NCI-H774 (cell line): ENCODE results near the gene HOXD8.
A peak's percentile ranks its signal among the peaks of the same experiment; 100 is the strongest.

Experiments
- DNase-seq: peaks from one replicate; lab custom pipeline; 2025; lab: John Stamatoyannopoulos, UW

The HOXD8 gene

DNA sequence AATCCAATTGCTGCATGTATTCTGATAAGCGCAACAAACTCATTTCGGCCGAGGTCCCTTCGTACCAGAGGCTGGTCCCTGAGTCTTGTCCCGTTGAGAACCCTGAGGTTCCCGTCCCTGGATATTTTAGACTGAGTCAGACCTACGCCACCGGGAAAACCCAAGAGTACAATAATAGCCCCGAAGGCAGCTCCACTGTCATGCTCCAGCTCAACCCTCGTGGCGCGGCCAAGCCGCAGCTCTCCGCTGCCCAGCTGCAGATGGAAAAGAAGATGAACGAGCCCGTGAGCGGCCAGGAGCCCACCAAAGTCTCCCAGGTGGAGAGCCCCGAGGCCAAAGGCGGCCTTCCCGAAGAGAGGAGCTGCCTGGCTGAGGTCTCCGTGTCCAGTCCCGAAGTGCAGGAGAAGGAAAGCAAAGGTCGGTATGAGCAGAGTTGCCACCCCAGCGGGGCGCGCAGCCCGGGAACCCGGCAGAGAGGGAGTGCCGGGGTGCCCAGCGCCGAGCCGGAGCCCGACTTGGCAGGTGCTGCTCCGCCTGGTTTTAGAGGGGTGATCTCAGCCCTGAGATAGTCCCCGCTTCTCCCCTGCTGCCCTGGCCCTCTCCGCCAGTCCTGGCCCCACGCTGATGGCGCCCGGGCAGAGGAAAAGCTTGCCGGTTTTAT lies 12.2 kb upstream of the HOXD8 start:
- DNase-seq = no peak

DNA sequence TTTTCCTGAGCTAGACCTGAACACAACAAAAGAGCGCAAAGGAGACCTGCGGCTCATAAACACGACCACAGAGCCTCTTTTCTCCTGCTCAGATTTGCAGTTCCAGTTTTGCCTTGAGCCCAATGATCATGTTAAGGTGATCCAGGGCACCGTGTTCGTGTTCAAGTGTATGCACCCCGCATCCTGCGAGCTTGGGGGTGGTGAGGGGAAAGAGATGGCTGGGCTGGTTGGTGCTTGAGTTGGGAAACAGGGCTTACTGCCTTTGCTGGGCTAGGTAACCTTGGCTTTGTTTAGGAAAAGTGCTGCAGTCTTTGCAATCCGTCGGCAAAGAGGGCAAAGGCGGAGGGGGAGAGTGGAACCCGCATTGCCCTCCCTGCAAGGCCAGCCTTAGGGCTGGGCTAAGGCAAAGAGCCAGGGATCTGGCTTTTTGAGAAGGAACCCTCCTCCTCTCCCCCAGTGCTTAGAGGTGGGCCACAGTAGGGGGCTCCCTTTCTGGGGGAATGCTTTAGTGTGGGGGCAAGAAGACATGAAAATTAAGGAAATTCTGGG lies 11.6 kb upstream of the HOXD8 start:
- DNase-seq = no peak

- DNase-seq = peak; percentile 17
These were observed 10.7 kb upstream of the HOXD8 start for GRCh38 chr2:176118601-176119339.

GRCh38 chr2:176120364-176121189 lies 8.9 kb upstream of the HOXD8 start:
- DNase-seq = no peak

GRCh38 chr2:176121190-176122051 lies 8.1 kb upstream of the HOXD8 start:
- no peak for DNase-seq

- no peak for DNase-seq
These were observed 7.3 kb upstream of the HOXD8 start for GRCh38 chr2:176122052-176122682.

GRCh38 chr2:176122683-176123410 lies 6.7 kb upstream of the HOXD8 start, which contains the start of gene HOXD9:
Gene HOXD9, plus strand, starts transcription at chr2:176122719. Its CDS starts 50 bp downstream, at chr2:176122769.
- no peak for DNase-seq

GRCh38 chr2:176123411-176124109 lies 5.9 kb upstream of the HOXD8 start:
- no peak for DNase-seq

- no peak for DNase-seq
These were observed 5.2 kb upstream of the HOXD8 start for GRCh38 chr2:176124110-176124946.

DNA sequence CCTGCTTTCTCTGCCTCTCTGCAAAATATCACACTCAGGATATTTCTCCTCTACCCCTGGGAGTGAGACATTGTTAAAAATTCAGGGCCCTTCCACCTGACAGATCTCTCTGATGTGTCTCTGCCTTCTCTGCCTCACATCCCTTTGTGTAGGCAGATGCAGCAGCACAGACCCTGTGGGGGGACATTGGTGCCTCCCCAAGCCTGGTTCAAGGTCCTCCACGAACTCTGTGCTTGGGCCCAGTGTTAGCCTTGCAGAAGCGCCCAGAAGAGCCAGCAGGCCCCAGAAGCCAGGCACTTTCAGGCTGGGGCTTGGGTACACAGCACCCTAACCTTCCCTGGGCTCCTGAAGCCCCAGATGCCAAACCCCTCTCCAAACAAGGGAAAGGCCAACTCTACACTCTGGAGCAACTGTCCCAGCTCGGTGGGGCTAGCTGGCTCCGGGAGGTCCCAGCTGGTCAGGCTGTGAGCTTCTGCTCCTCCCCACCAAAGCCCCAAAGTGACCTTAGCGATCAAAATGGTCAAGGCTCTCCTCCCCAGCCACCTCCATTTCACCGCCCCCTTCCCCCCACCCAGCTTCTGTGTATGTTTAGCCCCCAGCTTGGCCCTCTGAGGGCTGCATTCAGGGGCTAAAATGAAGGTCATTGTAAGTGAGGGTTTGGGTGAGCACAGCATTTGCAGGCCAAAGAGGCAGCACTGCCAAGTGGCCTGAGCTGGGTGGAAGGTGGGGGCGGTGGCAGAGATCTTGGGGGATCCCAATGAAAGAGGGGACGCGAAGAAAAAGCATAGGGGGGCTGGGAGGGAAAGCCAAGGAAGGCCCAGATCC lies 4.3 kb upstream of the HOXD8 start:
- DNase-seq = no peak

- DNase-seq = no peak
These were observed 3.8 kb upstream of the HOXD8 start for GRCh38 chr2:176125772-176126054.

DNA sequence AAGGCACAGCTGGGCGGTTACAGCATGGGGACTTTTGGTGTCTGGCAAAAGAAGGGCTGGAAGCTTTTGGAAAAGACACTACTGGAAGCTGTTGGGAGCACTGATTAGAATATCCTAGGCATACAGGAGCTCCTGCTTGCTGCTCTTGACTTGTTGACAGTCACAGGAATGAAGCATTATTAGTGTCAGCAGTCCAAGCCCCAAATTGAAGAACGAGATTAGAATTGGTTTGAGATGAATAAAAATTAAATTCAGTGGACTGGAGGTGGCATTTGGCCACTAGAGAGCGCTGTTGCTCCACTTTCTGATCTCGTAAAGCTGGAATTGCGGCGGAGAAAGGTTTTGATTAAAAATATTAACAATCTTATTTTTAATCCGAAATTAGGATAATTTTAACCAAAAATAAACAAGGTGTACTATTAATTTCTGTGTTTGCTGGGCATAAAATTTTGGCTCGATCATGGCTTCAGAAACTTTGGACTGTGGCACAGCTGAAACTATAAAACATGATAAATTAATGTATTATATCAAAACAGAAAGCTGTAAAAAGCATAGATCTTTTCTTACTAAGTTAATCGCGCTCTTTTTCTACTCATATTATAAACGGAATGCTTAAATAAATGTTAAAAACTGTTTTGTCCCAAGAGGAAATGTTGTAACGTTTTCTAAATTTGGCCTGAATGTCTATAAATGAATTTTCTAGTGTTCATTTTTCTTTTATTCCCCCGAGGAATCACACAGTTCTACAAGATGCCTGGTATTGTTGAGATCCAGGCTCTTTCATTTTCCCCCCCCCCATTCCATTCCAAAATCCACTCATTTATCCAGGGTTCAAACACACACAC lies 2.4 kb upstream of the HOXD8 start:
- peak; percentile 36 for DNase-seq

DNA sequence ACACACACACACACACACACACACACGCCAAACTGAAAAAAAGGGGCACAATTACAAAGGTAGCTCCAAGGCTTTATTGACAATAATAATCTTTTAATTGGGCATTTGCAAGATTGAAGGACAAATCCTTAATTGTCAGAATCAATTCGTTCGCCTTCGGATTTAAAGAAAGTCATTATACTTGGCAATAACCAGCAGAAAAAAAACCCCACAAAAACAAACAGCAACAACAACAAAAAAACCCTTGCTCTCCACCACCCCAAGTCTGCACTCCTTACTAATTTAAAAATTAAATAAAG lies 1.8 kb upstream of the HOXD8 start:
- DNase-seq = no peak

DNA sequence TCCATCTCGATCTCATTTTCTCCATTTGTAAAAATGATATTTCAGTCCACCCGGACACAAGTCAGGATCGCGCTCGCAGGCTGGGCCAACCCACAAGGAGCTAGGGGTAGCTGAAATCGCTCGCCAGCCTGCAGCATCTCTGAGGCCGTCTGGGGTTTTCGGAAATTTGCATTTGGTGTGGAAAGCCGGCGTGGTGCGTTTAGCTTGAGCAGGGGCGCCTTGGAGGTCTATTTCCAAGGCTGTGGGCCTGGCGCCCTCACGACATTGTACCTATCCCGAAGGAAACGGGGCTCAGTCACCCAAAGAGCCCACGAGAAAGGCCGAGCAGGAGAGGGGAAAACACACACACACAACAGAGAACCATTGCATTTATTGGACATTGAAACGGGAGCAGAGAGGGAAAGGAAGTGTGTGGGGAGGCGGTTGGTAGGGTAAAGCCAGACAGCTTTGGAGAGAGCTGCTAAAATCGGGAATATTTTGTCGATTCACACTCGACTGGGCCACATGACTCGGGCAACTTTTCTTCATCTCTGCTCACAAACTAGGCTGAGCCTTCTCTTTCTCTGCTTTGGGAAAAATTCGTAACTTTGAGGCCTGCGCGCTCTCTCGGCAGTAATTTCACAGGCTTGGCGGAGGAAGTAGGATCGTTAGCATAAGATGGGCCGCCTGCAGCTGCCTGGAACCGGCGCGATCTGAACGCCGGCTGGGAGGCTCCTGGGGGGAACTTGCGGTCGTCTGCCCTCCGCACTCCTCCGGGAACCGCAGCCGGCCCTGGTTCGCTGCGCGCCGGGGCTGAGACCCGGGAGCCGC lies 1.1 kb upstream of the HOXD8 start:
- no peak for DNase-seq

GRCh38 chr2:176129813-176130146 lies 275 bp downstream of the HOXD8 start:
- peak; percentile 50 for DNase-seq

- peak; percentile 50 for DNase-seq
These were observed 847 bp downstream of the HOXD8 start for GRCh38 chr2:176130147-176130956.
